RWPE1 (cell line): ENCODE measurements around the gene STARD9.
A peak's percentile ranks its signal among the peaks of the same experiment; 100 is the strongest.

Experiments
- CTCF ChIA-PET: fragments of 350-600 bp; sonication (Branson Sonifier 250); formaldehyde crosslinking; extraction: SDS; loops from one replicate; lab custom pipeline; 2021; lab: Yijun Ruan, JAX
- POLR2A ChIA-PET: fragments of 400-600 bp; formaldehyde crosslinking; extraction: SDS; loops from one replicate; lab custom pipeline; 2020; ENCODE audit warnings: antibody characterized with exemption; ENCODE audit not compliant: low non-redundant PET; lab: Yijun Ruan, JAX
- DNase-seq: peaks from one replicate; pipeline ENCODE4 v3.0.0; 2012; ENCODE audit warnings: low spot score
- H3K27ac ChIP-seq: fragments of 450-650 bp; 2 replicates; pipeline ENCODE4 v1.5.1; 2017
- CTCF ChIP-seq: fragments of 450-650 bp; conservative IDR thresholded peaks from 2 replicates; pipeline ENCODE4 v1.5.1; 2017; ENCODE audit warnings: low read depth, mild to moderate bottlenecking

Gene STARD9

GRCh38 chr15:42719043-42719442, 143.6 kb downstream of the STARD9 start:
- ChIA-PET POLR2A (no interaction called here), CTCF (interaction anchor here (0.5 to 0.9 kb wide), 4 partner anchors 34 to 1416 kb away, joined by 3 to 4 read pairs (median 3); no protein-coding TSS in a partner anchor)
- H3K27ac ChIP-seq: peak overlapping the region; percentile 12; the same call in 1 of the 2 replicates
- DNase-seq: no peak
- no peak for TF ChIP-seq CTCF

- DNase-seq: no peak
- CTCF ChIA-PET: interaction anchor here (0.6 to 0.9 kb wide), 2 partner anchors 35 to 206 kb away, joined by 3 to 5 read pairs; no protein-coding TSS in a partner anchor
- POLR2A ChIA-PET: no interaction called here
Observed at GRCh38 chr15:42720071-42720470, 144.7 kb downstream of the STARD9 start.

GRCh38 chr15:42721016-42721415, 145.6 kb downstream of the STARD9 start:
- ChIA-PET CTCF (interaction anchor here (0.5 to 0.6 kb wide), 2 partner anchors 15 to 670 kb away, joined by 3 read pairs; no protein-coding TSS in a partner anchor), POLR2A (no interaction called here)
- TF ChIP-seq CTCF: no peak
- H3K27ac ChIP-seq: peak overlapping the region; percentile 44
- peak; percentile 68 for DNase-seq

More at GRCh38 chr15:42720071-42720470, 144.7 kb downstream of the STARD9 start:
- peak overlapping the region; percentile 12; the same call in 1 of the 2 replicates for H3K27ac ChIP-seq
- no peak for TF ChIP-seq CTCF

- H3K27ac ChIP-seq: 0 out of 2 replicates have a peak overlapping the region, but pooled peaks have one; percentile 1
- DNase-seq: no peak
- no peak for TF ChIP-seq CTCF
- CTCF ChIA-PET: interaction anchor here (0.5 to 1.2 kb wide), 2 partner anchors 27 to 302 kb away, joined by 4 read pairs; no protein-coding TSS in a partner anchor
- POLR2A ChIA-PET: no interaction called here
Observed at GRCh38 chr15:42721916-42722315, 146.5 kb downstream of the STARD9 start.

GRCh38 chr15:42723068-42723467, 147.7 kb downstream of the STARD9 start:
- TF ChIP-seq CTCF: peak; percentile 25; the same call in 1 of the 2 replicates
- no peak for DNase-seq
- CTCF ChIA-PET: interaction anchor here (0.6 to 1.2 kb wide), 5 partner anchors 14 to 203 kb away, joined by 3 to 4 read pairs (median 3); partner anchors contain the start of gene CDAN1
- POLR2A ChIA-PET: no interaction called here
- no peak overlapping the region for H3K27ac ChIP-seq

- ChIA-PET CTCF (interaction anchor here (0.7 kb wide), 2 partner anchors 9 to 86 kb away, joined by 3 to 4 read pairs; no protein-coding TSS in a partner anchor), POLR2A (no interaction called here)
- DNase-seq: no peak
- H3K27ac ChIP-seq: no peak overlapping the region
- no peak for TF ChIP-seq CTCF
Observed at GRCh38 chr15:42724276-42724675, 148.9 kb downstream of the STARD9 start.
